BE2C (cell line): ENCODE results near the gene SPAG16.

Source experiments
- DNase-seq: peaks from one replicate; pipeline ENCODE4 v3.0.0-alpha.2; 2020
- H3K27me3 ChIP-seq: fragments of 250-450 bp; sonication (Bioruptor Pico); 2 replicates; pipeline ENCODE4 v1.5.1; 2020; ENCODE audit warnings: mild to moderate bottlenecking
- H3K36me3 ChIP-seq: fragments of 250-450 bp; sonication (Bioruptor Pico); 2 replicates; pipeline ENCODE4 v1.5.1; 2020; ENCODE audit warnings: mild to moderate bottlenecking
- H3K4me1 ChIP-seq: fragments of 250-450 bp; sonication (Bioruptor Pico); 2 replicates; pipeline ENCODE4 v1.5.1; 2020
- H3K4me3 ChIP-seq: 2 replicates; pipeline ENCODE4 v1.5.1; 2011; ENCODE audit warnings: low read depth, low read length
- H3K9me3 ChIP-seq: fragments of 250-450 bp; sonication (Bioruptor Pico); 2 replicates; pipeline ENCODE4 v1.5.1; 2020
- CTCF ChIP-seq: IDR thresholded peaks from 2 replicates; pipeline ENCODE4 v1.5.1; 2012; ENCODE audit warnings: mild to moderate bottlenecking, low read depth, low read length

SPAG16 gene

DNA sequence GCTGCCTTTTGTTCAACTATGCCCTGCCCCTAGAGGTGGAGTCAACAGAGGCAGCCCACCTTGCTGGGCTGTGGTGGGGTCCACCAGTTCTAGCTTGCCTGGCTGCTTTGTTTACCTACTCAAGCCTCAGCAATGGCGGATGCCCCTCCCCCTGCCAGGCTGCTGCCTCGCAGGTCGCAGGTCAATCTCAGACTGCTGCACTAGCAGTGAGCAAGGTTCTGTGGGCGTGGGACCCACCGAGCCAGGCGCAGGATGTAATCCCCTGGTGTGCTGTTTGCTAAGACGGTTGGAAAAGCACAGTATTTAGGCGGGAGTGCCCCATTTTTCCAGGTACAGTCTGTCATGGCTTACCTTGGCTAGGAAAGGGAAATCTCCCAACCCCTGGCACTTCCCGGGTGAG is 993.6 kb downstream of the SPAG16 start:
- no peaks in the 10 kb centered on the region for H3K36me3 ChIP-seq
- no peaks in the 10 kb centered on the region for H3K4me1 ChIP-seq
- no peaks in the 10 kb centered on the region for H3K27me3 ChIP-seq
- H3K9me3 ChIP-seq, result no peaks in the 10 kb centered on the region
- H3K4me3 ChIP-seq, result no peak overlapping the region
- TF ChIP-seq CTCF, result no peak
- no peak for DNase-seq

DNA sequence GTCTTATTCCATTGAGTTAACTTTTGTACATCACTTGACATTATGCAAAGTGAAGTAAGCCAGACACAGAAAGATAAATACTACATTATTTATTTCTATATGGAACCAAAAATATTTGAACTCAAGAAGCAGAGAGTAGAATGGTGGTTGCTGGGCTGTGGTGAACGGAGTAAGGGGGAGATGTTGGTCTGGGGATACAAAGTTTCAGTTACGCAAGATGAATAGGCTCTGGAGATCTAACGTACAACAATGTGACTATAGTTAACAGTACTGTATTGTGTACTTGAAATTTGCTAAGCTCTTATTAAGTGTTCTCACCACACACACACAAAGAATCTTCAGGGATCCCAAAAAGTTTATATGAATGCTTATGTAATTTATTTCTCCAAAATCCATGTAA is 1001.7 kb downstream of the SPAG16 start:
- no peaks in the 10 kb centered on the region for H3K36me3 ChIP-seq
- H3K4me3 ChIP-seq, result no peak overlapping the region
- no peaks in the 10 kb centered on the region for H3K9me3 ChIP-seq
- no peaks in the 10 kb centered on the region for H3K27me3 ChIP-seq
- no peaks in the 10 kb centered on the region for H3K4me1 ChIP-seq
- no peak for TF ChIP-seq CTCF
- DNase-seq, result no peak

GRCh38 chr2:214293593-214293992 is 1009.3 kb downstream of the SPAG16 start:
- Histone ChIP-seq H3K27me3 (no peaks in the 10 kb centered on the region), H3K4me3 (no peak overlapping the region), H3K36me3 (no peaks in the 10 kb centered on the region), H3K4me1 (no peaks in the 10 kb centered on the region), H3K9me3 (no peaks in the 10 kb centered on the region)
- 0 out of 2 replicates have a peak, but pooled peaks have one; percentile 12 for TF ChIP-seq CTCF
- no peak for DNase-seq

- DNase-seq, result no peak
- no peak for TF ChIP-seq CTCF
- Histone ChIP-seq H3K9me3 (no peaks in the 10 kb centered on the region), H3K27me3 (no peaks in the 10 kb centered on the region), H3K36me3 (no peaks in the 10 kb centered on the region), H3K4me3 (no peak overlapping the region), H3K4me1 (no peaks in the 10 kb centered on the region)
Measured at GRCh38 chr2:214294426-214294825, 1010.2 kb downstream of the SPAG16 start.

- Histone ChIP-seq H3K27me3 (no peaks in the 10 kb centered on the region), H3K36me3 (no peaks in the 10 kb centered on the region), H3K4me1 (no peaks in the 10 kb centered on the region), H3K9me3 (no peaks in the 10 kb centered on the region), H3K4me3 (no peak overlapping the region)
- TF ChIP-seq CTCF, result no peak
- no peak for DNase-seq
Measured at GRCh38 chr2:214297423-214297822, 1013.2 kb downstream of the SPAG16 start.

DNA sequence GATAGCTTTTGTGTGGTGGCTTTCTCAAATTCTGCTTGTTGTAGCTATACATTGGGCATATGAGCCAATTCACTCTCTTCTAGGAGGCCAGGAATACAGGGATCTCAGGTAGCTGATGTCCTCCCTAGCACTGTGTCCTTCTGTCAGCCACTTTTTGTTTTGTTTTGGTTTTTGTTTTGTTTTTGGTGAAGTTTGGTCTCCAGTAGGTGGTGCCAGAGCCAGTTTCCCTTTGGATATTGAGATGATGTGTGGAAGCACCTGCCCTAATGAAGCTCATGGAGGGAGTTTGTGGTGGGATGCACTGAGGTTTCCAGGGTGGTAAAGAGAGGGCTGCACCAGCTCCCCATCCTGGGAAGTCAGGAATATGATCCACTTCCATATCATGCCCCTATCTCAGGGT is 1026.1 kb downstream of the SPAG16 start:
- Histone ChIP-seq H3K27me3 (no peaks in the 10 kb centered on the region), H3K4me1 (no peaks in the 10 kb centered on the region), H3K36me3 (no peaks in the 10 kb centered on the region), H3K9me3 (no peaks in the 10 kb centered on the region), H3K4me3 (no peak overlapping the region)
- peak; percentile 15 for DNase-seq
- TF ChIP-seq CTCF, result peak; percentile 68
